ENCODE measurements around the gene CFTR. TPM values are rescaled to one million over a fixed set of nuclear protein-coding genes. Genes with fewer than 3 reads are reported as not detected.

Gene CFTR
- total RNA-seq, 1 experiment from 2014 or later, result not detected

GRCh38 chr7:117682681-117683385 is 203.0 kb downstream of the CFTR start (continued):
- no peak for TF ChIP-seq POLR2A (IDR thresholded peaks at IDR 0.05; ENCODE audit: borderline replicate concordance, extremely low read depth, insufficient read depth, insufficient read length)
- no peak for TF ChIP-seq EZH2 (IDR thresholded peaks at IDR 0.05)
- no peak for TF ChIP-seq RAD21 (IDR thresholded peaks at IDR 0.05; ENCODE audit: low read depth)
- TF ChIP-seq SP1 (IDR thresholded peaks at IDR 0.05; ENCODE audit: low read depth), result no peak
- TF ChIP-seq POLR2AphosphoS5 (IDR thresholded peaks at IDR 0.05; ENCODE audit: low read depth, low read length), result no peak
- no peak for TF ChIP-seq YY1 (IDR thresholded peaks at IDR 0.05; ENCODE audit: extremely low read depth, insufficient replicate concordance, low read depth, low read length)
- no peak for TF ChIP-seq MAX (IDR thresholded peaks at IDR 0.05)
- TF ChIP-seq ZFX (IDR thresholded peaks at IDR 0.05), result no peak
- TF ChIP-seq TCF7L2 (IDR thresholded peaks at IDR 0.05; ENCODE audit: borderline replicate concordance, extremely low read depth, insufficient read depth, insufficient read length), result no peak

- Histone ChIP-seq H3K4me3 (replicated peaks in 1 of 2; ENCODE audit: low read depth in 1 of 2, low read length in 2 of 2) (no peak overlapping the region), H2AFZ (ENCODE audit: low read depth, low read length, poor library complexity, severe bottlenecking) (no peak overlapping the region), H3K4me1 (ENCODE audit: control insufficient read depth in 1 of 2, insufficient read depth in 2 of 2, low read length in 2 of 2) (no peaks in the 10 kb centered on the region), H4K20me1 (ENCODE audit: insufficient read depth) (no peaks in the 10 kb centered on the region), H3K9me2 (ENCODE audit: insufficient read depth) (no peaks in the 10 kb centered on the region), H3K27me3 (ENCODE audit: insufficient read depth, low read length) (no peaks in the 10 kb centered on the region), H3K4me2 (ENCODE audit: low read length) (no peak overlapping the region), H3K9me3 (ENCODE audit: control insufficient read depth in 1 of 2, insufficient read depth in 1 of 2, low read depth in 1 of 2, low read length in 2 of 2) (no peaks in the 10 kb centered on the region), H3K27ac (ENCODE audit: low read depth, low read length) (no peak overlapping the region), H3K9ac (ENCODE audit: low read length) (no peak overlapping the region), H3K36me3 (ENCODE audit: control insufficient read depth in 1 of 2, insufficient read depth in 2 of 2, low read length in 2 of 2) (no peaks in the 10 kb centered on the region), H3K79me2 (ENCODE audit: insufficient read depth, low read length) (no peaks in the 10 kb centered on the region)
- ChIA-PET CTCF (no interaction called here), RAD21 (ENCODE audit: low non-redundant PET in 1 of 2, low total read pairs in 2 of 2, uncharacterized antibody in 2 of 2, unreplicated experiment in 2 of 2) (no interaction called here), POLR2A (no interaction called here)
- no peak for TF ChIP-seq YY1 (IDR thresholded peaks at IDR 0.05; ENCODE audit: extremely low read depth, insufficient replicate concordance, low read depth, low read length)
- no peak for TF ChIP-seq EZH2 (IDR thresholded peaks at IDR 0.05)
- TF ChIP-seq SRF (IDR thresholded peaks at IDR 0.05; ENCODE audit: low read depth), result no peak
- TF ChIP-seq CEBPB (IDR thresholded peaks at IDR 0.05; ENCODE audit: low read depth), result no peak
- BruUV-seq (replicated peaks), result no TSS peak
- DNase-seq (ENCODE audit: low read depth, low spot score) (no peak), ATAC-seq (no peak)
- intact Hi-C loops (cut with micrococcal nuclease), result no loop called here
Observed at GRCh38 chr7:117683430-117684175, 203.8 kb downstream of the CFTR start.
